Measurements from ENCODE around the gene PPP1R12A. TPM values are rescaled to one million over a fixed set of nuclear protein-coding genes. Genes with fewer than 3 reads are reported as not detected.

The PPP1R12A gene
- total and polyA plus RNA-seq, 9 of the 15 experiments (the other 6 are each of a cell fraction or from before 2014, with no cell fraction given) = 26.4 to 119 (median 53.3) TPM

DNA sequence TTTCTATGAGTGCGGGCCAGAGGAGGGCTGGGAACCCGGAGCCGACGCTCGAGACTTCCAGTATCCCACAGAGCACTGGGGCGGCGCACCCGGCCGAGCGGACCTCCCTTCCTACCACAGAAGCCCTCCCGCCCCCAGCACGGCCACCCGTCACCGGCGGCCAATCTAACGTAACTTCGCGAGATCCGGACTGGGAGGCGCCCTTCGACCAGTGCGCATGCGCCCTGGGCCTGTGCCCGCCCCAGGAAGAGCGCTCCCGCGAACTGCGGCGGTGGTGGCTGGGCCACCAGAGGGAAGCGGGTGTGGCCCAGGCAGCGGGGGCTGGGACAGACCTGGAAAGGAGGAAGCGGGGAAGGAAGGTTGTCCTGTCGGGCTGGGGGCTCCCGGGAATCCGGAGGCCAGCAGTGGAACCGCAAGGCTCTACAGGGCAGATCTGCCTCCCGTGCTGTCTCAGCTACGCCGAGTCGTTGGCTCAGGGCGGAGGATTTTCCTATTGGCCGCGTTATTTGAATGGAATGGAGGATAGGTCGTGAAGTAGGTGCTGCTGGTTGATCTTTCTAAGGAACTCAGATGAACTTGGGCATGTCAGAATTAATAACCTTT lies at the start of gene PPP1R12A (continued):
- TF ChIP-seq TCFL5 (CRISPR knock-in tag; conservative IDR thresholded peaks at IDR 0.05) = no peak
- no peak for TF ChIP-seq ZNF217 (CRISPR knock-in tag; IDR thresholded peaks at IDR 0.05)
- TF ChIP-seq ESRRA (IDR thresholded peaks at IDR 0.05; ENCODE audit: borderline replicate concordance, low read depth) = peak; percentile 29; the same call in 1 of the 2 replicates
- TF ChIP-seq POLR2B (IDR thresholded peaks at IDR 0.05; ENCODE audit: low read depth, partially characterized antibody) = peak; percentile 93
- no peak; the same call in 1 of the 2 replicates for TF ChIP-seq HMBOX1 (IDR thresholded peaks at IDR 0.05)
- peak; percentile 5 for TF ChIP-seq BRD9 (IDR thresholded peaks at IDR 0.05; ENCODE audit: low read depth, partially characterized antibody)
- TF ChIP-seq ZNF174 (CRISPR knock-in tag; IDR thresholded peaks at IDR 0.05) = no peak
- TF ChIP-seq ARNT (IDR thresholded peaks at IDR 0.05) = no peak
- no peak for TF ChIP-seq ZNF239 (CRISPR knock-in tag; IDR thresholded peaks at IDR 0.05)
- no peak for TF ChIP-seq HMG20B (CRISPR knock-in tag; IDR thresholded peaks at IDR 0.05)
- no peak for TF ChIP-seq TSHZ1 (CRISPR knock-in tag; IDR thresholded peaks at IDR 0.05)
- no peak for TF ChIP-seq ZNF165 (CRISPR knock-in tag; IDR thresholded peaks at IDR 0.05; ENCODE audit: borderline replicate concordance)
- TF ChIP-seq GTF2A2 (tag; IDR thresholded peaks at IDR 0.05) = no peak
- no peak for TF ChIP-seq KAT2B (IDR thresholded peaks at IDR 0.05; ENCODE audit: low read depth, low read length)
- TF ChIP-seq U2AF1 (optimal IDR thresholded peaks at IDR 0.05; ENCODE audit: low read depth, low read length) = no peak
- TF ChIP-seq ELF4 (CRISPR knock-in tag; IDR thresholded peaks at IDR 0.05) = no peak
- TF ChIP-seq TEAD2 (tag; IDR thresholded peaks at IDR 0.05) = no peak
- no peak for TF ChIP-seq NUFIP1 (IDR thresholded peaks at IDR 0.05; ENCODE audit: partially characterized antibody)
- TF ChIP-seq ZBTB17 (CRISPR knock-in tag; IDR thresholded peaks at IDR 0.05) = no peak
- TF ChIP-seq PRPF4 (IDR thresholded peaks at IDR 0.05; ENCODE audit: insufficient read depth, low read depth, low read length, poor library complexity, severe bottlenecking) = no peak
- no peak for TF ChIP-seq ETV1 (tag; conservative IDR thresholded peaks at IDR 0.05; ENCODE audit: low read depth)
- TF ChIP-seq ZFP30 (CRISPR knock-in tag; IDR thresholded peaks at IDR 0.05; ENCODE audit: borderline replicate concordance) = no peak
- 0 out of 2 replicates have a peak, but pooled peaks have one; percentile 37 for TF ChIP-seq ZSCAN32 (CRISPR knock-in tag; IDR thresholded peaks at IDR 0.05)
- TF ChIP-seq, protein P1, sequence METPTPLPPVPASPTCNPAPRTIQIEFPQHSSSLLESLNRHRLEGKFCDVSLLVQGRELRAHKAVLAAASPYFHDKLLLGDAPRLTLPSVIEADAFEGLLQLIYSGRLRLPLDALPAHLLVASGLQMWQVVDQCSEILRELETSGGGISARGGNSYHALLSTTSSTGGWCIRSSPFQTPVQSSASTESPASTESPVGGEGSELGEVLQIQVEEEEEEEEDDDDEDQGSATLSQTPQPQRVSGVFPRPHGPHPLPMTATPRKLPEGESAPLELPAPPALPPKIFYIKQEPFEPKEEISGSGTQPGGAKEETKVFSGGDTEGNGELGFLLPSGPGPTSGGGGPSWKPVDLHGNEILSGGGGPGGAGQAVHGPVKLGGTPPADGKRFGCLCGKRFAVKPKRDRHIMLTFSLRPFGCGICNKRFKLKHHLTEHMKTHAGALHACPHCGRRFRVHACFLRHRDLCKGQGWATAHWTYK (CRISPR knock-in tag; IDR thresholded peaks at IDR 0.05) = peak; percentile 29; the same call in 1 of the 2 replicates
- no peak; the same call in 1 of the 2 replicates for TF ChIP-seq KLF13 (tag; IDR thresholded peaks at IDR 0.05; ENCODE audit: borderline replicate concordance, low read depth)

Data from K562 (cell line).